Measurements from ENCODE around the gene AGO1. TPM values are rescaled to one million over a fixed set of nuclear protein-coding genes. Genes with fewer than 3 reads are reported as not detected.

The AGO1 gene
- total RNA-seq, 6 donors from 2014 or later: 11.4 to 26.8 (median 22.9) TPM

DNA sequence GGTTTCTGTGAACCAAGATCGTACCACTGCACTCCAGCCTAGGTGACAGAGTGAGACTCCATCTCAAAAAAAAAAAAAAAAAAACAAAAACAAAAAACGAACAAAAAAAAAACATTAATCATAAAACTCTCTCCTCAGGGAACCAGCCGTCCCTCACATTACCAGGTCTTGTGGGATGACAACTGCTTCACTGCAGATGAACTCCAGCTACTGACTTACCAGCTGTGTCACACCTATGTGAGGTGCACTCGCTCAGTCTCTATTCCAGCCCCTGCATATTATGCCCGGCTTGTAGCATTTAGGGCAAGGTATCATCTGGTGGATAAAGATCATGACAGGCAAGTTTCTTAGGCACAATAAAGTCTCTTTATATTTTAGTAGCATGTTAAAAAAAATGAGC, 32.3 kb upstream of the AGO1 start:
- Histone ChIP-seq H3K9me3 (no peaks in the 10 kb centered on the region), H3K27ac (peak overlapping the region in 1 of 4 donors; percentile 15), H3K36me3 (peaks cover 8 to 78% (median 51%) of the 10 kb centered on the region in 4 donors), H3K27me3 (no peaks in the 10 kb centered on the region), H3K4me3 (no peak overlapping the region), H3K4me1 (peaks cover 0 to 8% (median 5%) of the 10 kb centered on the region in 4 donors)
- ATAC-seq (ENCODE audit: low FRiP score in 2 of 2) (no peak), DNase-seq (no peak)
- 85 to 86% methylated on average over 5 of the region's 5 CpGs for WGBS, 2 donors
- TF ChIP-seq POLR2A (IDR thresholded peaks at IDR 0.05): no peak
- TF ChIP-seq, protein P1, sequence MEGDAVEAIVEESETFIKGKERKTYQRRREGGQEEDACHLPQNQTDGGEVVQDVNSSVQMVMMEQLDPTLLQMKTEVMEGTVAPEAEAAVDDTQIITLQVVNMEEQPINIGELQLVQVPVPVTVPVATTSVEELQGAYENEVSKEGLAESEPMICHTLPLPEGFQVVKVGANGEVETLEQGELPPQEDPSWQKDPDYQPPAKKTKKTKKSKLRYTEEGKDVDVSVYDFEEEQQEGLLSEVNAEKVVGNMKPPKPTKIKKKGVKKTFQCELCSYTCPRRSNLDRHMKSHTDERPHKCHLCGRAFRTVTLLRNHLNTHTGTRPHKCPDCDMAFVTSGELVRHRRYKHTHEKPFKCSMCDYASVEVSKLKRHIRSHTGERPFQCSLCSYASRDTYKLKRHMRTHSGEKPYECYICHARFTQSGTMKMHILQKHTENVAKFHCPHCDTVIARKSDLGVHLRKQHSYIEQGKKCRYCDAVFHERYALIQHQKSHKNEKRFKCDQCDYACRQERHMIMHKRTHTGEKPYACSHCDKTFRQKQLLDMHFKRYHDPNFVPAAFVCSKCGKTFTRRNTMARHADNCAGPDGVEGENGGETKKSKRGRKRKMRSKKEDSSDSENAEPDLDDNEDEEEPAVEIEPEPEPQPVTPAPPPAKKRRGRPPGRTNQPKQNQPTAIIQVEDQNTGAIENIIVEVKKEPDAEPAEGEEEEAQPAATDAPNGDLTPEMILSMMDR (IDR thresholded peaks at IDR 0.05): no peak
- no peak for TF ChIP-seq EP300 (IDR thresholded peaks at IDR 0.05)
- TF ChIP-seq POLR2AphosphoS5 (IDR thresholded peaks at IDR 0.05): no peak

DNA sequence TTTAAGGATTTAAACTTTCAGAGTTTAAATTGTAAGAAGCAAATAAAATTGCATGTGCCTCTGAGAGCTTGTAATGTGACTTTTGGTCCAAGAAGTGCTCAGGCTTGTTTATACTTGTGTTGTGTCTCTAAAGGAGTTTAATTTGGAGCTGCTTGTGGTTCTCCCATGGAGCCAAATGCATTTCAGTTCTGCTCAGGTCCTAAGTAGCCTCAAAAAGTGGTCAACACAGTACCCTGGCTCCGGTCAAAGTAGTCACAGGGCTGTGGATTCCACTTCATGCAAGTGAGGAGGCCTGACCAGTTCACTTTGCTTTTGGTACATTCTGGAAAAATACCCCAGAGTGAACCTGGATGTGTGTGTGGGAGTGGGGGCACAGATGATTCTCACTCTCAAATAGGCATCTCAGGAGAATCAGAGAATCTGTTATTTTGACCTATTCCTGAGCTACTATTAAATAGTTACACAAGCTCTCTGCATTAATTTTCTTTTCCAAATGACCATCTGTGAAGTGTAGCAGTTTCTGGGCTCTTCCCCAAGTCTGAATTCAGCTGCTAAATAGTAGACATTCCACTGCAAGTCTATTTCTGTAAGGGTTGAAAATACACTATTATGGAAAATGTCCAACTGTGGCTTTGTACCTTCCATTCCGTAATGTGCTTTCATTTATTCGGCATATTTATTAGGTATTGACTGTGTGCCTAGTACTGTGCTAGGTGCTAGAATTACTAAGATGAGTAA, 31.7 kb upstream of the AGO1 start:
- Histone ChIP-seq H3K4me1 (peaks cover 0 to 8% (median 5%) of the 10 kb centered on the region in 4 donors), H3K27ac (peak overlapping the region in 2 of 4 donors; percentile 18 to 30), H3K9me3 (no peaks in the 10 kb centered on the region), H3K36me3 (peaks cover 6 to 78% (median 50%) of the 10 kb centered on the region in 4 donors), H3K4me3 (no peak overlapping the region), H3K27me3 (no peaks in the 10 kb centered on the region)
- TF ChIP-seq POLR2A (IDR thresholded peaks at IDR 0.05) (no peak), POLR2AphosphoS5 (IDR thresholded peaks at IDR 0.05) (no peak), EP300 (IDR thresholded peaks at IDR 0.05) (no peak)
- TF ChIP-seq, protein P1 (IDR thresholded peaks at IDR 0.05): no peak
- DNase-seq: no peak
- 70 to 82% methylated on average over 3 of the region's 3 CpGs for WGBS, 2 donors
- ATAC-seq (ENCODE audit: low FRiP score in 2 of 2): peak in 1 of 2 donors; percentile 21

DNA sequence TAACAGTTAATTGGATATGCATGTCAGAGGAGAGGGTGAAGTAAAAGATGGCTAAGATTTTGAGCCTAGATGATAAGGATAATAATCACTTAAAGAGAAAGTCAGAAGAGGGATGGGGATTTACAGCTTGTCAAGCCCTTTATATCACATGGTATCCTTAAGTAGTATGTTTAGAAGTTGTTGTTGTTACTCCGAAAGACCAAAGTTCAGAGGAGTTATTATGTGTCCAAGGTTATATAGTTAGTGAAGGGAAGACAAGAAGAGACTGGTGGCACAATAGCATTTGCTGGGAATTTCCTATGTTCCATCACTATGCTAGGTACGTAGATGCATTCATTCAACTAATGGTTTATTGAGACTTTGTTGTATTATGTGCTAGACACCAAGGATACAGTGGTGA, 30.8 kb upstream of the AGO1 start:
- WGBS, 2 donors: 43 to 45% methylated on average over 2 of the region's 2 CpGs
- ATAC-seq (ENCODE audit: low FRiP score in 2 of 2) (no peak), DNase-seq (no peak)
- Histone ChIP-seq H3K27me3 (no peaks in the 10 kb centered on the region), H3K4me3 (no peak overlapping the region), H3K27ac (no peak overlapping the region), H3K4me1 (peaks cover 0 to 8% (median 5%) of the 10 kb centered on the region in 4 donors), H3K9me3 (no peaks in the 10 kb centered on the region), H3K36me3 (peaks cover 6 to 71% (median 50%) of the 10 kb centered on the region in 4 donors)
- TF ChIP-seq POLR2AphosphoS5 (IDR thresholded peaks at IDR 0.05): no peak
- TF ChIP-seq EP300 (IDR thresholded peaks at IDR 0.05): no peak
- TF ChIP-seq POLR2A (IDR thresholded peaks at IDR 0.05): no peak
- TF ChIP-seq, protein P1 (IDR thresholded peaks at IDR 0.05): no peak

DNA sequence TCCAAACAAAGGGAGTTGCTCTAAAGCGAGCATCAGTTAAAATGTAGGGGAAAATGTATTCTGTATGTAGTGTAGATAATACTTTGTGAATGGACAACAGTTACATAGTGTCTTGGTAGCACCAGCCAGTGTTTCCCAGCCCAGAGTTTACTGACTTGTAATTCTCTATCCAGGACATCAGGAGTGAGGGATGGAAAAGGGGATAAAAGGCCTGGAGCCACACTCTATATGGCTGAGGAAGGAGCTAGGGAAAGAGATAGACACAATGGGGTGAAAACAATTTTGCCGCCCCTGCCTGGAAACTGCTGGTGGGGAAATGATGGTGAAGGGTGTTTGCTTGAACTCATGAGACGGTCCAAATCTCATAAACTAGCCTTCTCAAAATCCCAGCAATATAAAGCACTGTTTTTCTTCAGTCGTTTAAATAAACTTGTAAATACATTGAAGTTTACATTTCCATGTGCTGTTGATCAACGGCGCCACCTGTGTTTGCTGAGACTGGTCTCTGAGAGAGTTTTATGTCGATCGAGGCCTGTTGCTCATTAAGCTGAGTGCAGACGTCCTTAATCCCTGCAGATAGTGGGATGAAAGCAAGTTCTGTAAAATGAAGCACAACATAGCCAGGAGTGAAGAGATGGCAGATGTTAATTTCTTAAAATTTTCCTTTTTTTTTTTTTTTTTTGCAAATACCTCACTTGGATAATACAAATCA, 27.9 kb upstream of the AGO1 start:
- Histone ChIP-seq H3K27me3 (no peaks in the 10 kb centered on the region), H3K9me3 (no peaks in the 10 kb centered on the region), H3K4me3 (no peak overlapping the region), H3K36me3 (peaks cover 6 to 66% (median 46%) of the 10 kb centered on the region in 4 donors), H3K27ac (no peak overlapping the region), H3K4me1 (peaks cover 0 to 3% (median 0%) of the 10 kb centered on the region in 4 donors)
- 83 to 84% methylated on average over 9 of the region's 9 CpGs for whole genome bisulfite sequencing, 2 donors
- DNase-seq: no peak
- TF ChIP-seq POLR2AphosphoS5 (IDR thresholded peaks at IDR 0.05): no peak
- TF ChIP-seq EP300 (IDR thresholded peaks at IDR 0.05): no peak
- TF ChIP-seq, protein P1 (IDR thresholded peaks at IDR 0.05): no peak
- no peak for TF ChIP-seq POLR2A (IDR thresholded peaks at IDR 0.05)
- no peak for ATAC-seq (ENCODE audit: low FRiP score in 2 of 2)

Data from upper lobe of left lung (tissue), 6 donors.